GM19025 (cell line): Measurements from ENCODE around the gene ZFYVE28.

ENCODE experiments used
- ATAC-seq: cut with Tn5 transposase; IDR thresholded peaks from one replicate; pipeline ENCODE4 v1.9.1; 2021; ENCODE audit warnings: mild to moderate bottlenecking, low read depth, moderate library complexity; ENCODE audit not compliant: unreplicated experiment

The ZFYVE28 gene

DNA sequence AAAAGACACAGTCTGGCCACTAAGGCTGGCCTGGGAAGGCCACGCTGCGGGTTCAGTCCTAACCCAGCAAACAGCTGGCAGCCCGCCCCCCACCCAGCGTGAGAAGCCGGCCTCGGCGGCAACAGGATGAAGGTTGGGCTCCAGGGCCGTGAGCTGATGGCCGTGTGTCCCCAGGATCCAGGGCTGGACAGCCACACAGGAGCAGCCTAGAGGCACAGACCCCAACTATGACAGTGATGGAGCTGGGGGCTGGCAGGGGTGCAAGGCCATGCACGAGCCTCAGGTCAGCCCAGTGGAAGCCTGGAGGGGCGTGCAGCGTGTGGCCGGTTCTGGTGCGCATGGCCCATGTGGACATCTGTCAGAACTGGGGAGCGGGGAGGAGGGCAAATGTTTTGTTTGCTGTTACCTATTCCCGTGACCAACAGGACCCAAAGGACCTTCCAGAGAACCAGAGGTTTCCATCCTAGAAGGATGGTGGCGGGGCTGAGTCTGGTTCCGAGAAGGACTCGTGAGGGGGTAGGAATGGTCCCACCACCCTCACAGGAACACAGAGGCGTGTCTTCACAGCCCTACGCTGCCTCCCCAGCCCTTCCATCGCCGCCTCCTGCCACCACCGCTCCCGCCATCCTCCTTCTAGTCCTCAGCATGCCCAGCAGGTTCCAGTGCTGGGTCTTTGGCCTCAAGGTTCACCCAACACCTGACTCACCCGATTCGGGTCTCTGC lies 46.5 kb downstream of the ZFYVE28 start:
- no peak for ATAC-seq

DNA sequence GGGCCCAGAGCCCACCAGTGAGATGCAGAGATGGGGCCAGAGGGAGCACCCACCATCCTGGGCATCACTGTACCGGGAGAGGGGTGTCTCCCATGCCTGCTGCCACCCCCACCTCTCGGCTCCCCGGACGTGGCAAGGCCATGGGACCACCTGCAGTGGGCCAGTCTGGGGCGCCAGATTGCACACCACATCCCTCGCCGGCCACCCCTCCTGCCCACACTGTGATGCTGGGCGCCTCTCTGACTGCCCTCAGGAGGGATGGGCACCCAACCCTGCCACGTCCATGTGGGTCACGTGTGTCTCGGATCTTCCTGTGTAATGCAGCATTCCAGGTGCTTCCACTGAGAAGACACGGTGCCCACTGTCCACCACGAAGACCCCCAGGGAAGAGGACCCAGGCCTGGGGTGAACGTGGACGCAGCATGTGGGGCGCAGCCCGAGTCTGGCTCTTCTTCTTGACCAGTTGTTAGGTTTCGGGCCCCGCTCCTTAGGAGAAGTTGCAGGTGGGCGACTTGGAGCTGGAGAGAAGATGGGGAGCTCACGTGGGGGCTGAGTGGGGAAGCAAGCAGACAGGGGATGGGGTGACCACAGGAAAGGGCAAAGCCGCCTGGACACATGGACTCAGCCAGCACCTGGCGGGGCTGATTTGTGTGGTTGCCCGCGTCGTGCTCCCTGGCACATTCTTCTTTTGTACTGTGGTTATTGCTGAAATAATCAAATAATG lies 47.7 kb downstream of the ZFYVE28 start:
- no peak for ATAC-seq

DNA sequence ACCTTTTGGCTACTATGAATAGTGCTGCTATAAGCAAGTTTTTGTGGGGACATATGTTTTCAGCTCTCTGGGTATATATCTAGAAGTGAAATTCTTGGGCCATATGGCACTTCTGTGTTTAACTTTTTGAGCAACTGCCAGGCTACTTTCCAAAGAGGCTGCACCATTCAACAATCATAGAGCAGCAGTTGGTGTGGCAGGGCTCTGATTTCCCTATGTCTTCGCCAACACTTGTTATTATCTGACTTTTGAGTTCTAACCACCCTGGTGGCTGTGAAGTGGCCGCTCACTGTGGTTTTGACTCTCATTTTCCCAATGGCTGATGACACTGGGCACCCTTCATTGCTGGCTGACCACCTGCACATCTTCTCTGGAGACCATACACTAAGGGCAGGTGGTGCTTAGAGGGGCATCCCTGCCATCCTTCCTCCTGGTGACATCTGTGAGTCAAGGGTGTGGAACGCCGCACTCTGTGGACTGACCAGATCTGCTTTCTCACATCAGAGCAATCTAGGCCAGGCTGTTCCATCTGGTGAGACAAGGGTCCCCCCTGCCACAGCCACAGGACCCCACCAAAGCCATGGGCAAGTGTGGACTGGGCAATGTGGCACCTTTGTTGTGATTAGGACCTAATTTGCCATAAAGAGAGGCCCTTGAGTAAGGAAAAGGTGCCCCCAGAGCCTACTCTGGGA lies 49.6 kb downstream of the ZFYVE28 start:
- ATAC-seq, result no peak

DNA sequence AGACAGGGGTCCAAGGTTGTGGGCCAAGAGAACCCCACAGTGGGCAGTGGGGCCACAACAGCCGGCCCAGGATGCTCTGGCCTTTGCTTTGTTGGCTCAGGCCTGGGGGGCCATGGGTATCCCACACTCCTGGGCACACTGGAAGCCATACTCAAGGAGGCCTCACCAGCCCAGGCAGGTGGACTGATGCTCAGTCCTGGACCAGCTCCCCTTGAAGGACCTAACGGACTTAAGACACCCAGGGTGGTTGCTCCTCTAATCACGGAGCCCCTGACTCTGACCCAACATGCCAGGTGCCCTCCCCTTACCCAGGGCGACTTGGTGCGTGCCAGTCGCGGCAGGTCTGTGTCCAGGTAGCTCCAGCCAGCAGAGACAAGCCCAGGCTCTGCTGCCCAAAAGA lies 50.8 kb downstream of the ZFYVE28 start:
- no peak for ATAC-seq

DNA sequence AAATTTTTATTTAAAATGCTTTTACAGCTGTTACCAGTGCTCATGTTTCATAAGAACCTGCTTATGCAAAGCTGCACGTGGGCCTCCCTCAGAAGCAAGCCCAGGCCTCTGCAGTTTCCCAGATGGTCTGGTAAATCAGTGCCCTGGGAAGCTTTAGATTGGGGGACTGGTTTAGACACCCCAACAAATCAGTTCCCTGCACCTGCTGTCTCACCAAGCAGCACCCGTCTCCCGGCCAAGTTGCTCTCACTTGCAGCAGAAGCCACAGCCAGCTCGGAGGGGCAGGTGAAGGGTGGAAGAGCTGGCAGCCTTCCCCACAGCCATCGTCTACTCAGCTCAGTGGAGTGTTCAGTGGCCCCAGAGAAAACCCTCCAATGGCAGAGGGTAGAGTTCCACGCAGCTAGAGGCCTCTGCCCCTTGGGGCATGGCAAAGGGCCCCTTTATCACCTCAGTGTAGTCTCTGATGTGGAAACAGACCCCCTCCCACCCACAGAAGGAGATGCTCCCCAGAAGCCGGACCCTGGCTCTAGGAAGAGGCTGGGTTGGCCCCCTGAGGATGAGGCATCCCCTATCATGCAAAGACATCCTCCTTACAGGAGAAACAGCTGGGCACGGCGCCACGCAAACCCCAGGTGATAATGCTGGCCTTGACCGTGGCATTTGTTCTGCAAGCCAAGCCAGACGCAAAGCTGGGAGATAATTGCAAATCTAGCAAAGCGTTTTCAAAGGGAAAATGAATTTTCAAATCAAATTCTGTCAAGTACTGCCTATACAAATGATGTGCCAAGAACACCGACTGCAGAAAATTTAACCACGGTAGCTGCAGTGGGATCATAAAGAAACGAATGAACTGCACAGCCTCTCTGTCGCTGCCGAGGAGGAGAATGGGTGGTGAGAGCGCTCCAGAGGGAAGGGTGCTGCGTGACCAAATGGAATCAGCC lies 51.9 kb downstream of the ZFYVE28 start:
- no peak for ATAC-seq

DNA sequence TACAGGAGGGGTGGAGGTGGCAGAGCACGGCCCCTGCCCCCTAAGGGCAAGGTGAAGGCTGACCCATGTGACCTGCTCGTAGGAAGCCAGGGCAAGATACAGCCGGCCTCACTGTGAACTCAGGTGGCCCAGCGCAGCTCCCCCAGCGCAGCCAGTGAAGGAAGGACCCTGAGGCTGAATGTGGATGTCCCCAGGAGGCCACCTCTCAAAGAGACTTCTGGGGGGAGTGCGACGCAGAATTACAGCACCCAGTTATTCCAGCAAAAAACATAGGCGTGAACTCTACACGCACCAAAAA lies 52.6 kb downstream of the ZFYVE28 start:
- no peak for ATAC-seq

DNA sequence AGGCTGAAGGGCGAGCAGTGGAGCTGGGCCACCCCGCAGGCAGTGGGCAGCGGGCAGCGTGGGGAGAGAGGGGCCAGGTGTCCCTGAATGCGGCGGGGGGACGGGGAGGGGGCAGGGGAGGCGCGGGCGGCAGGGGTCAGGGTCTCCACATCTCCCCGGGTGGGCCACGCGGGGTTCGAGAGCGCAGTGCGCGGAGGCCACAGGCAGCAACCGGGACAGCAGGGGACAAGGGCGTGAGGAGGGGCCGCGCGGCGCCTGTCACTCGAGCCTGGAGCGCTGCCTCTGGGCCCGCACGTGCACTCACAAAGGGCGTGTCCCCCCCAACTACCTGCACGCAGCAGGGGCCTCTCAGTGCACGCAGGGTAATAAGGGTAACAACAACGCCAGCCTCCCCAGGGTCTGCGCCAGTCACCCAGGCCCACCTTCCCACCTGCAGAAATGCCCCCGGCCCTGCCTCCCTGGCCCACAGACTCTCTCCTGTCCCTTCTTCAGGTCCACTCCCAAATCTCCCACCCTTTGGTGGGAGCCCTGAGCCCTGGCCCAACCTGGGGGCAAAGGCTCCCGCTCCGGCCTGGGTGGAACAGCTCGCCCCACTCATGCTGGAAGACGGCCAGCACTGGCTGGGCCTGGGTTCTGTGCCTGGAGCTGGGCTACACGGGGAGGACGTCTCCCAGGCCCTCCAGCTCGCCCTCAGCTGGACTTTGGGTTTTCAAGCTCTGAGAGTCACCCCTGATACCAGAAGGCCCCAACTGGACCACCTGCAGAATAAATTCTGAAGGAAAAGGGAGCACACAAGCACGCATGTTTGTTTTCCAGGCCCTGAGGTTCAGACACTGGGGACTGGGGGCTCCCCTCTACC lies 53.2 kb downstream of the ZFYVE28 start:
- no peak for ATAC-seq

DNA sequence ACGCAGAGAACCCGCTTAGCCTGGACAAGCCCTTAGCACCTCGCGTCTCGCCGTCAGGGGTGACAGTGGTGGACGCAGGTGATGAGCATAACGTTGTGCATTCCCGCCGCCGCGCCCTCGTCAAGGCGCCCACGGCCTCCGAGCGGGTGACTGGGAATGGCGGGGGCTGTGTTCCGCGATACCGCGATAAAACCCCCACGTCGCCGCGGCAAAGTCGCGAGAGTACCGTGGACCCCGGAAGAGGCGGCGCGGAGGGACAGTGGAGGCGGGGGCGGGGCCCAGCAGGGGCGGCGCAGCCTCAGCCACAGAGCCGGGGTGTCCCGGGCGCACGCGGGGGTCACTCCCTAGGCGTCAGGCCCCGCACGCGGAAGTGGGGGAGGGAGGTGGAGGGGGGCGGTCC lies 53.8 kb downstream of the ZFYVE28 start:
- no peak for ATAC-seq

DNA sequence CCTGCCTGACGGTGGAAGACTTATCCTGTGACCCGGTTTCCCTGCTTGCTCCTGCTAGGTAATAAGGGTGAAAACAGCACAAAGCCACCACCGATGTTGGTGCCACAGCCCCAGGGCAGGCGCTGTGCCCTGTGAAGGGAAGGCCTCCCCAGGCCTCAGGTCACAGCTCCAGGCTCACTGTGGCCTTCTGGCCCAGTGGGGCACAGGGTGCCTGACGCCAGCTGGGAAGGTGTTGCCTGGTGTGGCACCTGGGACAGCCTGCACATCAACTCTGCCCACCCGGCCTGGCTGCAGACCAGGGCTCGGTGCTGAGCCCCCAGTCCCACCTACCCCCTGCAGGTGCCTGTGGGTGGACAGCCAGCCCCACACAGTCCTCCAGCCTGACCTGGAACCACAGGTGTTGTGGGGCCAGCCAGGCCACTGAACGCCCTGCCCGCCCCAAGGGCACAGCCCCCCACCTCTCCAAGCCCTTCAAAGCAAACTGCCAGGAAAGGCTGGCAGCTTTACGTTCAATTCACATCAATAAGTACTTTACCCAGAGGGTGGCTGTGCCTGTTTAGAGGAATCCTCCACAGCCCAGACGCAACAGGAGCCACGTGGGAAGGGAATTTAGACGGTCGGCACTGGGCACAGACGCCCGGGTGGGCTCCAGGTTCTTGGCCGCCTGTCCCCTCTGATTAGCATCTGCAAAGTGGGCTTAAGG lies 54.3 kb downstream of the ZFYVE28 start:
- no peak for ATAC-seq

DNA sequence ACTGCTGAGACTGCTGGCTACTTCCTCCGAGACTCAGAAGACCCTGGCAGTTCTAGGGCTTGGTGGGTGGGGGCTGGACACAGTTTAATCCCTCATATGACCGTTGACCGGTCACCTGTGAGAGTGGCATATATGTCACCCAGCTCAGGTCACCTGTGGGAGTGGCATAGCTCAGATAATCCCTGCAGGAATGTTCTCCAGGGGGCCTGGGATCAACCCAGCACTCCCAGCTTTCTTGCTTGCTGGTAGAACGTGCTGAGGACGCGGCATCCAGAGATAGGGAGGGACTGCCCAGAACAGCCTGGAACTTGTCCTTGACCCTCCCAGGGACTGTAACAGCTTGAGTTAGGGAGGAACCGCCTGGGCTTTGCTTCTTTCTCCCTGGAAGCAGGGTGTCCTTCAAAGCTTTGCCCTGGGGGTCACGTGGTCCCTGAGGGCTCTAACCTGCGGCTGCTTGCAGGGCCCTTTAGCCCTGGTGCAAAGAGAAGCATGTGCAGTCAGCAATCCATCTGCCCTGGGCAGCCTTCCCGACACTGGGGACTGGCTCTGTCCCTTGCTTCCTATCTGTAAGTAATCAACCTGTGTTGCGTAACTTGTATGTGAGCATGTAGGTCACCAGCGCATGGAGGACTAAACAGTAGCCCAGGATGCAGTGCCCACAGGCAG lies 55.3 kb downstream of the ZFYVE28 start:
- no peak for ATAC-seq

DNA sequence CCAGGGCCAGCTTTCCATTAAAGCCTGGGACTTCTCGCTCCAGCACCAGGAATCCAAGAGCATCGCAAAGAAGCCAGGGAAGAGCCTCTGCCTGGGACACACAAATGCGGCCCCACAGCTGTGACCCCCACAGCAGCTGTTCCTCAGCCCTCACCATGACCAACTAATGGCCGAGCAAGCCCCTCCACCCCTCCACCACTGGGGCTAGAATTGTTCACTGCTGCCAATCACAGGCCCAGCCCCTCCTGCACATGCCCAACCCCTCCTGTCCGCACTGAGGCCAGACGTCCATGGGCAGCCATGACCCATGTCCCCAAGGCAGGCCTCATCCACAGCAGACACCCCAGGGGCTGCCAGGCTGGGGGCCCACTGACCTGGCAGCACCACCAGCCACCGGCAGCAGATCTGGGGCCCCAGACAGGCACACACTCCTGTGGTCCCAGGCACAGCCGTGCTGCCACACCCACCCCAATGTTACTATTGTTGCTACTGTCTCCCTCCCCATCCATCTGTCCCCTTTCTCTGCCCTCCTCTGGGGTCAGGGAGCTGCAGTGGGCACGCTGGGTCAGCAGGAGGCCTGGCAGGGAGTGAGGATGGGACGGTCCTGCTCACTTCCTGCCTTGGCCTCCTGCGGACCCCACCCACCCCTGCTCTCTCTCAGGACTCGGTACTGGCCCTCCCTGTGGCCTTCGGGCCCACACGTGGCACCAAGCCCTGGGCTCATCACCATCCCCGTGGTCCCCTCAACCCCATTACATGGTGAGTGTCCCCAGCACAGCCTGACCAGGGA lies 56.0 kb downstream of the ZFYVE28 start:
- no peak for ATAC-seq

DNA sequence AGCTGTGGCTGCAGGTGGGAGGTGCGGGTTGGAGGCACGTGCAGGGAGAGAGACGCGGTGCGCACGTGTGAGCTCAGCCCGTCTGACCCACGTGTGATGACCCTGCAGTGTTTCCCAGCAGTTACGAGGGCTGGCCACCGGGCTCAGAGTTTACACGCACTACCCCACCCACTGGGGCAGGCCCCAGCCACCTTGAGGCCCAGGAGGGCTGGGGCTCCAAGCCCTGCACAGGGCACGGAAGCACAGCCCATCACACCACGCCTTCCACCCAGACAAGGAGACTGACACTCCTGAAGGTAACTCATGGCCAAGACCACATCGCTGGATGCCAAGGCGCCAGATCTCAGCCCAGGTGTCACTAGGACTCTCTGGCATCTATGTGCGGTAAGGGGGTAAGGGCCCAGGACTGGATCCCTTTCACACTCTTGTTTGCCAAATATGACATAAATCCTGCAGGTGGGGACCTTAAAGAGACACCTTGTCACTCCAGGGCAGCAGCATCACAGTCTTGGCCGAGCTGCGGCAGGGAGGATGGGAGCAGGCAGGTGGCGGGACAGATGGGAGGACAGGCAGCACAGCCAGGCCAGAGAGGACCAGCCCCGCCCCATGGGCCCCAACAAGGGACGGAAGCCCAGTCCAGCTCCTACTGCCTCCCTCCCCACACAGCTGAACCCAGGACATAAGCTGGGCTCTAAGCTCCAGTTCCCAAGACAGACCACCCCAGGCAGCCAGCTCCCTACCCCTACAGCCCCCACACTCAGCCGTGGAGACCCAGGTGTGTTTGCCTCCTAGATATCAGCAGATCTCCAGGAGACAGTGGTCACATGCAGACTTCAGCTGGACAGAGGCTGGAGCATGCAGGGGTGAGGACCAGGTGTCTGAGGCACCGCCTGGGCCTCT lies 56.8 kb downstream of the ZFYVE28 start:
- no peak for ATAC-seq

DNA sequence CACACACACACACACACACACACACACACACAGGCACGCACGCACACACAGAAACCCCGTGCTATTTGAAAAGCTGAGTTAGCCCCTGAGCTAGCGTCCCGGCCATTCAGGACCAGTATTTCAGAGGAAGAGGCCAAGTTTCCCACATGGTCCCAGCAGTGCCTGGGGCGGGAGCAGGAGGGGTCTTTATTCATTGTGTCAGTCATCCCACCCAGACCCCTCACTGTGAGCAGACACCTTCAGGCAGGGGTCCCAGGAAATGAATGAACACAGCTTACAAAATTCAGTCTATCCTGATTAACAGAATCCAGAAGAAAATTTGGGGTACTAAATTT lies 58.1 kb downstream of the ZFYVE28 start:
- ATAC-seq, result no peak

DNA sequence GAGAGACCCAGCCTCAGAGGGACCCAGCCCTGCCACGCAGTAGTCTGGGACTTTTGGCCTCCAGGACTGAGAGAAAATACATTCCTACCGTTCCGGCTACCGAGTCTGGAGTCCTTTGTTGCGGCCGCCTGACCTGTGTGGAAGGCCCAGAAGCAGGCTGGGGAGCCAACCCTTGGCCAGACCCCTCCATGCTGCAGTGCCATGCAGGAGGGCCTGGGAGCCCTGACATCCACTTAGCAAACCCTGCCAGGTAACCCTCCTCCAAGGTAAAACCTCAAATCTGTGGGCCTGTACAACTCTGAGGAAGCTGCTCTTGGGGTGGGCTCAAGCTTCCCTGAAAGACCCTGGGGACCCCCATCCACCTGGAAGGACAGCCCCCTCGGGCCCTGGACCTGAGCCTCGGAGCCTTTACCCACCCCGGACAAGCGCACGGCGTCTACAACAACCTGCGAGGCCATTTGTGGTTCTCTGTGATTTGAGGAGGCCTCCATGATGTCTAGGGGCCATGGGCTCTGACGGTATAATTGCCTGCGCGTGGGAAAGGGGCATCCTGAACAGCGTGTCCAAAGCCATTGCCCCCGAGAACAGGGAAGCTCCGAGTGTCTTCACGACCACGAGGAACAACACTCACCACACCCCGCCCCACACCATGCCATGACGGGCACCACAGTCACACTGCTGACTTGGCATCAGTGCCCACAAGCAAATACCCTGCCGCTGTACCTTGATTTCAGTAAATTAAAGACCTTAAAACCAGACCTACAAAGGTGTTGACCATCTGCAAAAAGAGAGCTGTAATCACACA lies 58.7 kb downstream of the ZFYVE28 start:
- no peak for ATAC-seq

DNA sequence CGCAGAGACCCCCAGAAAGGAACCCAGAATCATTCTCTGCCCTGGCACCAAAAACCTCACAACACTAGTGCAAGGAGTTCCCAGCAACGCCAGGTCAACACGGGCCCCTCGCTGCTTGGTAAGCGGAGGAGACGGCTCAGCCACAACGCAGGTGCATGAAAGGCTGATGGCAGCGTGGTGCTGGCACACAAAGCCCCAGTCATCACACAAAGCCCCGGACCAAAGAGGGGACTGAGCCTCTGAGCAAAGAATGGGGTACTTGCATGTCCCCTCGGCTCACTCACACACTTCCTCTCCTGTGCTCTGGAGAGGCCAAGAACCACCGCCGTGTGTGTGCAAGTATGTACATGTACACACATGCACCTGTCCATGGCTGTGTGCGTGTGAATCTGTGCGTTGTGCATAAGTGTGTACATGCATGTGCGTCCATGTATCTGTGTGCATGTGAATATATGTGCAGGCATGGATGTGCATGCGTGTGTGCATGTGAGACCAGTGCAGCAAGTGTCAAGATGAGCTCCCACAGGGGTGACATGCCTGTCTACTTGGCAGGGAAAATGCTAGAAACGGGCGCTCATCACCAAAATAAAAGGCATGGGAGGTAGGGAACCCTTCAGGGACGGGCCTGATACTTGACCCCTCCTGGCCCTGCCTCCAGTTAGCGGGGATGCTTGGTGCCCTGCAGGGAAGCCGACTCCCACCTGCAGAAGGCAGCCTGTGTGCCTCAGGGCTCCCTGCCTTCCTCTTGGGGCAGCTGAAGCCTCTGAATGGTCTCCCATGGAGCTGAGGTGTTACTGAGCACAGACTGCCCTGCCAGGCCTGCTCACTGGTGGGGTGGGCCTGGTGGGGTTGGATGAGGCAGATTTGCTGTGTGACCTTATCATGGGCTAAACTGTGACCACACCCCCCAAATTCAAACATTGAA lies 60.4 kb downstream of the ZFYVE28 start:
- no peak for ATAC-seq
